Measurements from ENCODE around the gene GATAD2B.

GRCh38 chr1:153774026-153774595 is 148.7 kb downstream of the GATAD2B start:
- TF ChIP-seq CTCF (IDR thresholded peaks at IDR 0.05 in 4 of 5, conservative IDR thresholded peaks at IDR 0.05 in 1 of 5) (no peak), POLR2A (IDR thresholded peaks at IDR 0.05) (no peak)
